Mesenchymal stem cell (in vitro differentiated cells and primary cell): ENCODE data around the gene FAF1.

Experiments
- DNase-seq: peaks from one replicate; pipeline ENCODE4 v3.0.0-alpha.2; 2013
- H2AFZ ChIP-seq: one replicate; pipeline ENCODE4 v1.6.1; 2013; ENCODE audit warnings: low read depth, mild to moderate bottlenecking, control low read depth, inconsistent platforms, low read length, moderate library complexity
- H2AK5ac ChIP-seq: 2 replicates; pipeline ENCODE4 v1.6.1; 2013; ENCODE audit warnings: low read length, moderate library complexity, mild to moderate bottlenecking, inconsistent platforms; ENCODE audit not compliant: severe bottlenecking
- H2BK120ac ChIP-seq: one replicate; pipeline ENCODE4 v1.6.1; 2013; ENCODE audit warnings: low read depth, mild to moderate bottlenecking, inconsistent platforms, low read length, moderate library complexity
- H2BK12ac ChIP-seq, 2 experiments: one replicate each; pipeline ENCODE4 v1.6.1; 2013; ENCODE audit warnings: inconsistent platforms in 2 of 2, low read length in 2 of 2, mild to moderate bottlenecking in 2 of 2, moderate library complexity in 2 of 2, control low read depth in 1 of 2
- H2BK15ac ChIP-seq: one replicate; pipeline ENCODE4 v1.6.1; 2013; ENCODE audit warnings: mild to moderate bottlenecking, low read depth, inconsistent platforms; ENCODE audit not compliant: poor library complexity, severe bottlenecking
- H2BK5ac ChIP-seq: 2 replicates; pipeline ENCODE4 v1.6.1; 2013; ENCODE audit warnings: low read depth, mild to moderate bottlenecking, low read length, control low read depth, inconsistent platforms; ENCODE audit not compliant: poor library complexity, severe bottlenecking
- H3K14ac ChIP-seq, 2 experiments: one replicate each; pipeline ENCODE4 v1.6.1; 2013; ENCODE audit warnings: inconsistent platforms in 2 of 2, low read length in 2 of 2, control low read depth in 1 of 2, mild to moderate bottlenecking in 1 of 2, moderate library complexity in 1 of 2
- H3K18ac ChIP-seq, 2 experiments: one replicate each; pipeline ENCODE4 v1.6.1; 2013; ENCODE audit warnings: inconsistent platforms in 2 of 2, low read length in 2 of 2, control low read depth in 1 of 2, low read depth in 1 of 2, mild to moderate bottlenecking in 1 of 2
- H3K23ac ChIP-seq, 2 experiments: one replicate each; pipeline ENCODE4 v1.6.1; 2013; ENCODE audit warnings: inconsistent platforms in 2 of 2, low read length in 2 of 2, mild to moderate bottlenecking in 2 of 2, moderate library complexity in 2 of 2, control low read depth in 1 of 2
- H3K27ac ChIP-seq: 2 replicates; pipeline ENCODE4 v1.5.1; 2013; ENCODE audit warnings: mild to moderate bottlenecking, moderate library complexity, low read length, control low read depth, inconsistent platforms; ENCODE audit not compliant: poor library complexity, severe bottlenecking
- H3K27me3 ChIP-seq, 2 experiments: 2 replicates each; pipeline versions ENCODE4 v1.6.1 to v1.7.0; 2013; ENCODE audit warnings: low read length in 2 of 2, mild to moderate bottlenecking in 2 of 2, moderate library complexity in 2 of 2, control low read depth in 1 of 2, inconsistent platforms in 1 of 2; ENCODE audit not compliant: control insufficient read depth in 1 of 2, insufficient read depth in 1 of 2
- H3K36me3 ChIP-seq, 2 experiments: 2 replicates each; pipeline versions ENCODE4 v1.6.1 to v1.7.0; 2013; ENCODE audit warnings: low read length in 2 of 2, control low read depth in 1 of 2, inconsistent platforms in 1 of 2, low read depth in 1 of 2, mild to moderate bottlenecking in 1 of 2; ENCODE audit not compliant: insufficient read depth in 2 of 2, control insufficient read depth in 1 of 2
- H3K4ac ChIP-seq, 2 experiments: one replicate each; pipeline ENCODE4 v1.6.1; 2013; ENCODE audit warnings: inconsistent platforms in 2 of 2, low read length in 2 of 2, mild to moderate bottlenecking in 2 of 2, moderate library complexity in 2 of 2, control low read depth in 1 of 2, low read depth in 1 of 2
- H3K4me1 ChIP-seq: 2 replicates; pipeline ENCODE4 v1.6.1; 2013; ENCODE audit warnings: low read depth, low read length, control low read depth; ENCODE audit not compliant: control insufficient read depth, insufficient read depth
- H3K4me2 ChIP-seq: 2 replicates; pipeline ENCODE4 v1.6.1; 2013; ENCODE audit warnings: low read length, mild to moderate bottlenecking, inconsistent platforms; ENCODE audit not compliant: poor library complexity, severe bottlenecking
- H3K4me3 ChIP-seq, 2 experiments: 2 replicates each; pipeline versions ENCODE4 v1.5.1 to v1.7.0; 2013; ENCODE audit warnings: low read length in 2 of 2, mild to moderate bottlenecking in 2 of 2, control low read depth in 1 of 2, low read depth in 1 of 2; ENCODE audit not compliant: insufficient read depth in 1 of 2
- H3K79me1 ChIP-seq: replicated peaks from 2 replicates; pipeline ENCODE4 v1.6.1; 2013; ENCODE audit warnings: mild to moderate bottlenecking, control low read depth, low read length, inconsistent platforms; ENCODE audit not compliant: poor library complexity, severe bottlenecking
- H3K9ac ChIP-seq: 2 replicates; pipeline ENCODE4 v1.7.0; 2013; ENCODE audit warnings: mild to moderate bottlenecking, low read length, moderate library complexity
- H3K9me3 ChIP-seq: 2 replicates; pipeline ENCODE4 v1.7.0; 2013; ENCODE audit warnings: mild to moderate bottlenecking, low read length; ENCODE audit not compliant: control insufficient read depth
- H4K8ac ChIP-seq: one replicate; pipeline ENCODE4 v1.6.1; 2013; ENCODE audit warnings: inconsistent platforms, mild to moderate bottlenecking, low read length, moderate library complexity
- H4K91ac ChIP-seq: one replicate; pipeline ENCODE4 v1.6.1; 2013; ENCODE audit warnings: mild to moderate bottlenecking, low read length, inconsistent platforms
- WGBS: methylation state at CpG from one replicate; pipeline ENCODE4 v1.1.7; 2013; ENCODE audit warnings: mixed read lengths; 5-methylcytosine and 5-hydroxymethylcytosine counted together

The FAF1 gene

DNA sequence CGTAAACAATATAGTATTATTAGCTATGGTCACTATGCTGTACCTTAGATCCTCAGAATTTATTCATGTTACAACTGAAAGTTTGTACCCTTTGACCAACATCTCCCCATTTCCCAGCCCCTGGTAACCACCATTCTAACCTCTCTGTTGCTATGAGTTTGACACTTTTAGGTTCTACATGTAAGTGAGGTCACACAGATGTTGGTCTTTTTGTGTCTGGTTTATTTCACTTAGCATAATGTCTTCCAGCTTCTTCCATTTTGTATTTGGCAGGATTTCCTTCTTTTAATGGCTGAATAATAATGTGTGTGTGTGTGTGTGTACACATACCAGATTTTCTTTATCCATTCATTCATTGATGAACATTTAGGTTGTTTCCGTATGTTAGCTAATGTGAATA lies 139.5 kb downstream of the FAF1 start:
- Histone ChIP-seq H3K36me3 (no peaks in the 10 kb centered on the region), H2BK5ac (no peak overlapping the region), H4K91ac (no peak overlapping the region), H3K27me3 (no peaks in the 10 kb centered on the region), H2BK120ac (no peak overlapping the region), H3K79me1 (peaks cover 11% of the 10 kb centered on the region), H3K23ac (no peak overlapping the region), H3K14ac (no peak overlapping the region), H2AFZ (no peak overlapping the region), H2AK5ac (no peak overlapping the region), H3K27ac (no peak overlapping the region), H3K4ac (no peak overlapping the region), H3K4me2 (no peak overlapping the region), H3K4me1 (no peaks in the 10 kb centered on the region), H2BK15ac (no peak overlapping the region), H2BK12ac (no peak overlapping the region), H3K9me3 (no peaks in the 10 kb centered on the region), H3K18ac (no peak overlapping the region), H4K8ac (no peak overlapping the region), H3K4me3 (no peak overlapping the region), H3K9ac (no peak overlapping the region)
- no peak for DNase-seq
- WGBS: 100% methylated on average over 2 of the region's 2 CpGs

DNA sequence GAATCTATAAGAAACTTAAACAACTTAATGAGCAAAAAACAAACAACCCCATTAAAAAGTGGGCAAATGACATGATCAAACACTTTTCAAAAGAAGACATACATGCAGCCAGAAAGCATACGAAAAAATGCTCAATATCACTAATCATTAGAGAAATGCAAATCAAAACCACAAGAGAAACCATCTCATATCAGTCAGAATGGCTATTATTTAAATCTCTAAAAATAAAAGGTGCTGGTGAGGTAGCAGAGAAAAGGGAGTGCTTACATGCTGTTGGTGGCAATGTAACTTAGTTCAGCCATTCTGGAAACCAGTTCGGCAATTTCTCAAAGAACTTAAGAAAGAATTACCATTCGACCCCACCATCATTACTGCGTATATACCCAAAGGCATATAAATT lies 147.7 kb downstream of the FAF1 start:
- H3K18ac ChIP-seq: no peak overlapping the region
- H3K14ac ChIP-seq: no peak overlapping the region
- no peak overlapping the region for H2AFZ ChIP-seq
- no peak overlapping the region for H2BK12ac ChIP-seq
- no peaks in the 10 kb centered on the region for H3K36me3 ChIP-seq
- no peak overlapping the region for H4K8ac ChIP-seq
- H3K4me1 ChIP-seq: no peaks in the 10 kb centered on the region
- 99% methylated on average over 4 of the region's 4 CpGs for WGBS
- no peak overlapping the region for H2BK120ac ChIP-seq
- H3K4me3 ChIP-seq: no peak overlapping the region
- H2AK5ac ChIP-seq: no peak overlapping the region
- no peak overlapping the region for H3K27ac ChIP-seq
- H3K27me3 ChIP-seq: no peaks in the 10 kb centered on the region
- no peak overlapping the region for H2BK15ac ChIP-seq
- H3K4ac ChIP-seq: no peak overlapping the region
- H2BK5ac ChIP-seq: no peak overlapping the region
- peaks cover 11% of the 10 kb centered on the region for H3K9me3 ChIP-seq
- DNase-seq: no peak
- H3K9ac ChIP-seq: no peak overlapping the region
- no peak overlapping the region for H4K91ac ChIP-seq
- peaks cover 26% of the 10 kb centered on the region for H3K79me1 ChIP-seq
- no peak overlapping the region for H3K23ac ChIP-seq
- no peak overlapping the region for H3K4me2 ChIP-seq

DNA sequence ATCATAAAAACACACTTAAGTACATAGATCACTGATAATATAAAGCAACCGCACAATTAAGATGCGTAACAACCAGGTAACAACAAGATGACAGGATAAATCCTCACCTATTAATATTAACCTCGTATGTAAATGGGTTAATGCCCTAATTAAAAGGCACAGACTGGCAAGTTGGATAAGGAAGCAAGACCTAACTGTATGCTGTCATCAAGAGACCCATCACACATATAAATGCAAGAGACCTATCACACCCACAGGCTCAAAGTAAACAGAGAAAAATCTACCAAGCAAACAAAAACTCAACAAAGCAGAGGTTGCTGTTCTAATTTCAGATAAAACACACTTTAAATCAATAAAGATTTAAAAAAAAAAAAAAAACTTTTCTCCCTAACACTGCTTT lies 151.8 kb downstream of the FAF1 start:
- Histone ChIP-seq H3K79me1 (peaks cover 22% of the 10 kb centered on the region), H2BK12ac (no peak overlapping the region), H3K36me3 (no peaks in the 10 kb centered on the region), H4K91ac (no peak overlapping the region), H3K4ac (no peak overlapping the region), H3K27ac (no peak overlapping the region), H2AK5ac (no peak overlapping the region), H4K8ac (no peak overlapping the region), H2BK5ac (no peak overlapping the region), H3K9ac (no peak overlapping the region), H3K27me3 (no peaks in the 10 kb centered on the region), H3K4me1 (no peaks in the 10 kb centered on the region), H3K4me3 (no peak overlapping the region), H3K14ac (no peak overlapping the region), H2BK15ac (no peak overlapping the region), H3K4me2 (no peak overlapping the region), H2BK120ac (no peak overlapping the region), H3K23ac (no peak overlapping the region), H3K18ac (no peak overlapping the region), H2AFZ (no peak overlapping the region), H3K9me3 (peaks cover 16% of the 10 kb centered on the region)
- no peak for DNase-seq
- WGBS: 92% methylated on average over 3 of the region's 3 CpGs

DNA sequence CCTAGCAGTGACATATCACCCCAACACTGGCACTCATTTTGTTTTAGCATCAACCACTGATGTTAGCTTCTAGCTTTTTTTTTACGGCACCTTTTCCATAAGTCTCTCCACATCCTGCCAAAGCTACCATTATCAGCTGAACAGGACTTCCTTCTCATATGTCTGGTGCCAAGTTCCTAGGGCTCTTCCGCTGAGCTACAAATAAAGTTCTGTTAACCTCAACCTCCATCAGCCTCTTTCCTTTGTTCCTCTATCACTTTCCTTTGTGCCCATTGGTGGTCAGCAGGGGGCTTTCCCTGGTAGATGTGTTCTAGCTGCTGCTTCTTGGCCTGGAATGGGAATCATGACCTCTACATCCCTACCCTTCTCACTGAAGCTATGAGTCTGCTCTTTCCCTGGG lies 163.8 kb downstream of the FAF1 start:
- no peak overlapping the region for H2BK120ac ChIP-seq
- H3K36me3 ChIP-seq: peaks cover 0 to 2% of the 10 kb centered on the region in 2 experiments
- no peak overlapping the region for H2BK15ac ChIP-seq
- H3K18ac ChIP-seq: no peak overlapping the region
- no peak overlapping the region for H3K4ac ChIP-seq
- no peak overlapping the region for H3K27ac ChIP-seq
- H4K8ac ChIP-seq: no peak overlapping the region
- H2BK5ac ChIP-seq: no peak overlapping the region
- WGBS: 100% methylated on average over 2 of the region's 2 CpGs
- no peak overlapping the region for H3K9ac ChIP-seq
- H3K4me1 ChIP-seq: no peaks in the 10 kb centered on the region
- no peak overlapping the region for H3K4me3 ChIP-seq
- H2AFZ ChIP-seq: no peak overlapping the region
- peaks cover 14% of the 10 kb centered on the region for H3K79me1 ChIP-seq
- H3K14ac ChIP-seq: no peak overlapping the region
- no peak overlapping the region for H2AK5ac ChIP-seq
- DNase-seq: no peak
- no peak overlapping the region for H4K91ac ChIP-seq
- no peaks in the 10 kb centered on the region for H3K9me3 ChIP-seq
- H3K27me3 ChIP-seq: no peaks in the 10 kb centered on the region
- H3K4me2 ChIP-seq: no peak overlapping the region
- H2BK12ac ChIP-seq: no peak overlapping the region
- H3K23ac ChIP-seq: no peak overlapping the region
